AG09319 (cell line): ENCODE data around the gene RARA.

Source experiments
- DNase-seq: peaks from one replicate; pipeline ENCODE4 v3.0.0-alpha.2; 2010; ENCODE audit warnings: low read depth; ENCODE audit errors: extremely low read depth
- CTCF ChIP-seq: IDR thresholded peaks from 2 replicates; pipeline ENCODE4 v1.5.1; 2011; ENCODE audit warnings: low read depth, mild to moderate bottlenecking, inconsistent platforms, low read length, moderate library complexity

RARA gene

DNA sequence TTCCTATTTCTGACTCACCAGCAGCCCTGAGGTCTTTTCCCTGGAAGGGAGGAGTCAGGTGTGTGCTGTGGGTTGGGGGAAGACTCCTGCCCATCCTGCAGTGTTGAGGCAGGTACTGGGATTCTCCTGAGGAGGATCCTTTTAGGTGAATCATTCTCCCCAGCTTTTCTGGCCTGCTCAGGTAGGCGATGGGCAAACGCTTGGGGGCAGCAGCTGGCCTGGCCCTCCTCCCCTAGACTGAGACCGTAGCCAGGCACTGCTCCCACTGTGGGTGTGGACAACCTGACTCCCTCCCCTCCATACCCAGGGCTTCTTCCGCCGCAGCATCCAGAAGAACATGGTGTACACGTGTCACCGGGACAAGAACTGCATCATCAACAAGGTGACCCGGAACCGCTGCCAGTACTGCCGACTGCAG lies 40.5 kb downstream of the RARA start:
- DNase-seq, result no peak
- TF ChIP-seq CTCF, result no peak

DNA sequence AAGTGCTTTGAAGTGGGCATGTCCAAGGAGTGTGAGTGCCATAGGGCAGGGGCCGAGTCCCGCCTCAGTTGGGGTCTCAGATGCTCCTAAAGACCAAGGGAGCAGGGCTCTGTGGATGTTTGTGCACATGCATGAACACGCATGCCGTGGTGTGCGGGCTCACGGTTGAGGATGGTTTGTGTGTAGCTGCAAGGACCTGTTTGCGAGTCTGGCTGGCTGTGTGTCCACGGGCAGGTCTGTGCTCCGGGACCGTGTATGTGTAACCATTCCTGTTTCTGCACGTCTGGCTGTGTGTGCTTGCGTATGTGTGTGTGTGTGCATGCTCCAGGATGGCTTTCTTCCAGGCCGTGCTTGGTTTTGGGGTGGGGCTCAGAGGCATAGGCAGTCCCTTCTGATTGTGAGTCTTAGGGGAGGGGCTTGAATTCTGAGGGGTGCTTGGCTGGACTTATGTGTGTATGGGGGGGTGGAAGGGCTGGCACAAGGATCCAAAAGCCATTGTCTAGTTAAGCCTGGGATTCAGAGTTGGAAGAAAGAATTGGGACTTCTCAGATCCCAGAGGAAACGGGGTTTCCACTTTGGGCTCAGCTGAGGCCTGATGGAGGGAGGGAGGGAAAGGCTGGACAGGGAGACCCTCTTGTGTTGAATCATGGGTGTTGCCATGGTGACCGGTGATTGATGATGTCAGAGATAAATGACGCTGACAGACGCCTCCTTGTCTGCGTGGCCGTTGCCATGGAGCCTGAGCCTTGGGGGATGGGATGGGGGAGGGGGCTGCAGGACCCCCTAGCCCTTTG lies 41.1 kb downstream of the RARA start:
- no peak for DNase-seq

GRCh38 chr17:40350689-40351358 lies 41.8 kb downstream of the RARA start:
- no peak for TF ChIP-seq CTCF

More for the DNA sequence above, 41.1 kb downstream of the RARA start:
- TF ChIP-seq CTCF, result no peak

GRCh38 chr17:40351359-40352236 lies 42.6 kb downstream of the RARA start:
- DNase-seq, result no peak
- TF ChIP-seq CTCF, result no peak

More at GRCh38 chr17:40350689-40351358, 41.8 kb downstream of the RARA start:
- no peak for DNase-seq

DNA sequence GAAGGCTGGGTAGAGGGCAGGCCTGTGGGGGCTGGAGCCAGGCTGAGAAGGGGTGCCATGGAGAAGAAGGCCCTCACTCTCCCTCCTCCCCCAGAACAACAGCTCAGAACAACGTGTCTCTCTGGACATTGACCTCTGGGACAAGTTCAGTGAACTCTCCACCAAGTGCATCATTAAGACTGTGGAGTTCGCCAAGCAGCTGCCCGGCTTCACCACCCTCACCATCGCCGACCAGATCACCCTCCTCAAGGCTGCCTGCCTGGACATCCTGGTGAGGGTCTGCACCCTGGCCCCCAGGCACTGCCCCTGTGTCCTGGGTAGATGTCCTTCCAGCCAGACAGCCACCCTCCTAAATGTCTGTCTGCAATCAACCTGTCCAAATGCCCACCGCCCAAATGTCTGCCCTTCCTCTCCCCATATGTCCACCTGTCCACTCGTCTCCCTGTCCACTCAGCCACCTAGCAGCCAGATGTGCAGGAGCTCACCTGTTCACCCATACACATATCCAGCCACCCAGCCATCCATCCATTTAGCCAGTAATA lies 43.3 kb downstream of the RARA start:
- no peak for DNase-seq
- no peak for TF ChIP-seq CTCF

- no peak for DNase-seq
Observed at GRCh38 chr17:40352779-40353394, 43.9 kb downstream of the RARA start.

More at GRCh38 chr17:40352779-40353394, 43.9 kb downstream of the RARA start:
- TF ChIP-seq CTCF, result no peak
